ENCODE data around the gene NIPA2.

- TF ChIP-seq CTCF (IDR thresholded peaks at IDR 0.05) (no peak), POLR2A (IDR thresholded peaks at IDR 0.05) (no peak)
Observed at GRCh38 chr15:22873841-22874240, 35.4 kb downstream of the NIPA2 start.

All from uterus (tissue), 2 donors.